ENCODE results near the gene FUZ.

The FUZ gene

DNA sequence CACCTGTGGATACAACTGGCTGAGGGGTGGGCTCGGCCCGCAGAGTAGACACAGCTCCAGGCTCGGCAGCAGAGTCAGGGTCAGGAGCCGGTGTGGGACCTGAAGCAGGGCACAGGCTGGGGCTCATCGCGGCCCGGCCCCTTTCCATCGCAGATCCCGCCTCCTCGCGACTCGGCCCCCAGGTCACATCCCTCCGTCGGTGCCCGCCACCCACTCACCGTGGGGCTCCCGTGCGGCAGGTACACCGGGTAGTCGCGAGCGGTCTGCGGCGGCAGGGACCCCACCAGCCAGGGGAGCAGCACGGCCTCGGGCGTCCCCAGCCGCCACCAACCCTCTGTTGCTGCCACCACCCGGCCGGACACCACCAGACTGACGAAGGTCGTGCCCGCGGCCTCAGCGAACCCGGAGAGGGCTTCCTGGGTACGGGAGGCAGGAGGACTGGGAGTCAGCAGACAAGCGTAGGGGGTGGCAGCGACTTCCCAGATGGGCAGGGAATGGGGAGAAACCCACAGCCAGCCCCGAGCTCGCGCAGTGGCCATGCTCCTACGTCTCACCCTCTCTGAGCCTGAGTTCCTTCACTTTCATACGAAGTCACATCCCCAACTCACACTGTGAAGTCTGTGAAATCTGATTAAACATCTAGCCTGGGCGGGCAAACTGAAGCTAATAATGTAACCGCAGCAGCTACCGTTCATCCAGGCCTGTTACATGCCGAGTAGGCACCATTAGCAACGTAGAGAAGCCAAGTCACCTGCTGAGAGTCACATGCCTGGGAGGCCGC lies 3.7 kb downstream of the FUZ start:
- Histone ChIP-seq H3K9ac (ENCODE audit: low read depth, low read length) (peak overlapping the region; percentile 75), H3K4me3 (ENCODE audit: low read length) (peak overlapping the region; percentile 81), H3K4me1 (ENCODE audit: control insufficient read depth, insufficient read depth, low read length) (peaks cover 23% of the 10 kb centered on the region), H3K4me2 (ENCODE audit: low read length) (peak overlapping the region; percentile 98), H3K36me3 (ENCODE audit: insufficient read depth, low read length) (peaks cover 34% of the 10 kb centered on the region), H3K9me3 (replicated peaks; ENCODE audit: low read length) (no peaks in the 10 kb centered on the region), H3K27me3 (ENCODE audit: control insufficient read depth, insufficient read depth, low read length) (no peaks in the 10 kb centered on the region)

- H3K4me3 ChIP-seq (ENCODE audit: low read length), result peak overlapping the region; percentile 81
- peaks cover 37% of the 10 kb centered on the region for H3K36me3 ChIP-seq (ENCODE audit: insufficient read depth, low read length)
- no peaks in the 10 kb centered on the region for H3K9me3 ChIP-seq (replicated peaks; ENCODE audit: low read length)
- peak overlapping the region; percentile 75 for H3K9ac ChIP-seq (ENCODE audit: low read depth, low read length)
- peak overlapping the region; percentile 98 for H3K4me2 ChIP-seq (ENCODE audit: low read length)
- H3K4me1 ChIP-seq (ENCODE audit: control insufficient read depth, insufficient read depth, low read length), result peaks cover 17% of the 10 kb centered on the region
- no peaks in the 10 kb centered on the region for H3K27me3 ChIP-seq (ENCODE audit: control insufficient read depth, insufficient read depth, low read length)
These were observed 4.4 kb downstream of the FUZ start for GRCh38 chr19:49808711-49809159.

DNA sequence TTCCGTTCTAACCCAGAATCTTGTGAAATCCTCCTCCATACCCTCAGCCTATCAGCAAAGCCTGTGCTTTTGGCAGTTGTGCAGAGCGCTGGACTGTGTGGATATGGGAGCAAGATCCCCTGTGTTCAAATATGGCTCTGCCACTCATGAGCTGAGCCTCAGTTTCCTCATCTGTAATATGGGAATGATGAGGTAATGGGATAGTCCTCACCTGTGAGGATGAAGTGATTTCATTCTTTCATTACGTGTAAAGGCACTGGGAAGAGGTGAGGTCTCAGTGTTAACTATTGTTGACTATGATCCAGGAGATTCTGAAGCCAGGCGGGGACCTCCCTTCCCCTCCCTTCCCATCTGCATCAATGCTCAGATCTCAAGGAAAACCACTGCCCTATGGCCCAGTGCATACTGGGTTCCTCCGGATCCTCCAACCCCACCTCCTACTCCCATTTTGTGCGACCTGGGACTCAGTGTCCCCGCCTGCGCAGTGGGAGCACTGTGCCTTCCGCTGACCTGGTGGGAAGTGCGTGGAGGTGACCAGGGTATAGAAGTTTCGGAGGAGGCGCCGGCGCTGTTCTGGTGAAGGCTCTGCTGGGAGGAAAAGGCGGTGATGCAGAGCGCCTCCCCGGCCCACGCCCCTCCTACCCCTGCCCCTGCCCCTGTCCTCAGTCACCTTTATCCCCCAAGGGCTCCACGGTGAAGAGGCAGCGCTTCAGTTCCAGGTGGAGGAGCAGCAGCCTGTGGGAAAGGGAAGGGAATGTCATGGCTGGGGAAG lies 5.0 kb downstream of the FUZ start:
- Histone ChIP-seq H3K4me3 (ENCODE audit: low read length) (peak overlapping the region; percentile 81), H3K36me3 (ENCODE audit: insufficient read depth, low read length) (peaks cover 44% of the 10 kb centered on the region), H3K4me2 (ENCODE audit: low read length) (peak overlapping the region; percentile 98), H3K27me3 (ENCODE audit: control insufficient read depth, insufficient read depth, low read length) (no peaks in the 10 kb centered on the region), H3K9me3 (replicated peaks; ENCODE audit: low read length) (no peaks in the 10 kb centered on the region), H3K9ac (ENCODE audit: low read depth, low read length) (no peak overlapping the region), H3K4me1 (ENCODE audit: control insufficient read depth, insufficient read depth, low read length) (peaks cover 17% of the 10 kb centered on the region)

DNA sequence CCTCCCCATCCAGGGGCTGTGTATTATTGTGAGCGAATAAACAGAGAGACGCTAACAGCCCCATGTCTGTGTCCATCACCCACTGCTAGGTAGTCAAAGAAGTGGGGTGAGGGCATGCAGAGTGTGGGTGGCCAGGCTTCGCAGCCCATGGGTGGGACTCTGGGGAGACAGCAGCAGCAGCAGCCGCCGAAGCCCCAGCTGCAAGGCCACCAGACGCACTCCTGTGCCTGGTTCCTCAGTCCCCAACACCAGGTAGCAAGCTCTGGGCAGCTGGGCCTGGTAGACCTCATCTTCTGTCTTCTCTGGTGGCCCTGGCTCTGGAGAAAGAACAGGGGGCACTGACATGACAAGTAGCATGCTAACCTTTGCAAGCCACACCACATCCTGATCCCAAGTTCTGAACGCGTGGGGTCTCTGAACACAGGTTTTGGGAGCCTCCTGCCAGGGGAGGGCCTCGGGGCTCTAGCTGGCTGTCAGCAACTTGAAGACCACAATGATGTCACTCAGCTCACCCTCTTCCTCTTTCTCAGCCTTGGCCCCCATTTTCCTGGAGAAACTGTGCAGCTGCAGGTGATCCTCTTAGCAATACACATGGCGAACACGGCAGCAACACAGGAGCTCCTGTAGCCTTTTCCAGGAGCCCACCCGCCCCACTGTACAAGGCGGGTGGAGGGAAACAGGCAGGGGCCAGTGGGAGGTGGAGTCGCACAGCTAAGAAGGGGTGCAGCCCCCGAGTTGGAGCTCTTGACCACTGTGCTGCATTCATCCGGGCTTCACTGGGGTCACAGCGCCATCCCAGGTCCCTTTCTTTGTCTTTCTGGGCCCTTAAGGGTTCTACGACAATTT lies 5.8 kb downstream of the FUZ start:
- H3K9me3 ChIP-seq (replicated peaks; ENCODE audit: low read length), result no peaks in the 10 kb centered on the region
- H3K36me3 ChIP-seq (ENCODE audit: insufficient read depth, low read length), result peaks cover 50% of the 10 kb centered on the region
- no peak overlapping the region for H3K4me2 ChIP-seq (ENCODE audit: low read length)
- peaks cover 11% of the 10 kb centered on the region for H3K4me1 ChIP-seq (ENCODE audit: control insufficient read depth, insufficient read depth, low read length)
- H3K9ac ChIP-seq (ENCODE audit: low read depth, low read length), result no peak overlapping the region
- no peaks in the 10 kb centered on the region for H3K27me3 ChIP-seq (ENCODE audit: control insufficient read depth, insufficient read depth, low read length)
- H3K4me3 ChIP-seq (ENCODE audit: low read length), result no peak overlapping the region

GRCh38 chr19:49806620-49806959 lies 6.5 kb downstream of the FUZ start:
- H3K9me3 ChIP-seq (replicated peaks; ENCODE audit: low read length), result no peaks in the 10 kb centered on the region
- H3K4me2 ChIP-seq (ENCODE audit: low read length), result no peak overlapping the region
- peaks cover 50% of the 10 kb centered on the region for H3K36me3 ChIP-seq (ENCODE audit: insufficient read depth, low read length)
- H3K4me3 ChIP-seq (ENCODE audit: low read length), result no peak overlapping the region
- H3K27me3 ChIP-seq (ENCODE audit: control insufficient read depth, insufficient read depth, low read length), result no peaks in the 10 kb centered on the region
- peaks cover 14% of the 10 kb centered on the region for H3K4me1 ChIP-seq (ENCODE audit: control insufficient read depth, insufficient read depth, low read length)
- H3K9ac ChIP-seq (ENCODE audit: low read depth, low read length), result no peak overlapping the region

DNA sequence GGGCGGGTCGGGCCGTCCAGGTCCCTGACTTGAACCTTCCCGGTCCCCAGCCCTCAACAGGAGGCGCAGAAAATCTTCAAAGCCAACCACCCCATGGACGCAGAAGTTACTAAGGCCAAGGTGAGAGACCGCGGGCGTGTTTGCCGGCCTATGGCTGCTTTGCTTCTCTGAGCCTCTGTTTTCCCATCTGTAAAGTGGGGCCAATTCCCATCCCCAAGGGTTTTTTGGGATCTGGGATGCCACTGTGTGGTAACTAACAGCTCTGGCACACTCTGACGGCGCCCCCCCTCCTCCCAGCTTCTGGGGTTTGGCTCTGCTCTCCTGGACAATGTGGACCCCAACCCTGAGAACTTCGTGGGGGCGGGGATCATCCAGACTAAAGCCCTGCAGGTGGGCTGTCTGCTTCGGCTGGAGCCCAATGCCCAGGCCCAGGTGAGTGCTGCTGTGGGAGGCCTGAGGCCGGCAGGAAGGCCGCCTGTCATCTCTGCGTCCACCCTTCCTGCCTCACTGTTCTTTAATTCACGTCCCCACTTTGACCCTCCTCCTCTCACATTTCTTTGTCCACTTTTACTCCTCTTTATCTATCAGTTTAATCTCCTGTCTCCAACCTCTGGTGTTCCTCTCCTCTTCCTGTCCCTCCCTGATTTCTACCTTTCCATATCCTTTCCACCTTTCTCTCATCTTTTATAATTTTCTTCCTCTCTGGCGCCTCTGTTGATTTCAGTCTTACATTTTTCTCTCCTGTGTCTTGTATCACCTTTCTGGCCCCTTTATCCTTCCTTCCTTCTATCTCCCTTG lies 7.1 kb downstream of the FUZ start:
- no peak overlapping the region for H3K9ac ChIP-seq (ENCODE audit: low read depth, low read length)
- H3K27me3 ChIP-seq (ENCODE audit: control insufficient read depth, insufficient read depth, low read length), result no peaks in the 10 kb centered on the region
- H3K36me3 ChIP-seq (ENCODE audit: insufficient read depth, low read length), result peaks cover 53% of the 10 kb centered on the region
- H3K4me3 ChIP-seq (ENCODE audit: low read length), result no peak overlapping the region
- H3K9me3 ChIP-seq (replicated peaks; ENCODE audit: low read length), result no peaks in the 10 kb centered on the region
- H3K4me1 ChIP-seq (ENCODE audit: control insufficient read depth, insufficient read depth, low read length), result peaks cover 14% of the 10 kb centered on the region
- no peak overlapping the region for H3K4me2 ChIP-seq (ENCODE audit: low read length)

DNA sequence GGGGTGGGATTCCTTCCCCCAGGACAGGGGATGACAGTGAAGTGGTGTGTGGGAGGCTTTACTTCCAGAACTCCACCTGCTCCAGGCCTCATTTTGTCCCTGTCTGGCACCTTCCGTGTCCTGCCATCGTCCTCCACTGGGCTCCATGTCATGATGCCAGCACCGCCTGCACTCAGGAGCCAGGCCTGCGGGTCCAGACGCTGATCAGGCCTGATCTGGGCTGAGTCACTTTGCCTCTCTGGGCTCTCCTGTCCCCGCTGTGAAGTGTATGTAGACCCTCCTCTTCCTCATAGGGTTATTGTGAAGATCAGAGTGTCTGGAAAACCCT lies 9.6 kb downstream of the FUZ start:
- Histone ChIP-seq H3K4me3 (ENCODE audit: low read length) (no peak overlapping the region), H3K9me3 (replicated peaks; ENCODE audit: low read length) (no peaks in the 10 kb centered on the region), H3K27me3 (ENCODE audit: control insufficient read depth, insufficient read depth, low read length) (no peaks in the 10 kb centered on the region), H3K9ac (ENCODE audit: low read depth, low read length) (no peak overlapping the region), H3K4me2 (ENCODE audit: low read length) (no peak overlapping the region), H3K36me3 (ENCODE audit: insufficient read depth, low read length) (peaks cover 76% of the 10 kb centered on the region), H3K4me1 (ENCODE audit: control insufficient read depth, insufficient read depth, low read length) (peaks cover 4% of the 10 kb centered on the region)

DNA sequence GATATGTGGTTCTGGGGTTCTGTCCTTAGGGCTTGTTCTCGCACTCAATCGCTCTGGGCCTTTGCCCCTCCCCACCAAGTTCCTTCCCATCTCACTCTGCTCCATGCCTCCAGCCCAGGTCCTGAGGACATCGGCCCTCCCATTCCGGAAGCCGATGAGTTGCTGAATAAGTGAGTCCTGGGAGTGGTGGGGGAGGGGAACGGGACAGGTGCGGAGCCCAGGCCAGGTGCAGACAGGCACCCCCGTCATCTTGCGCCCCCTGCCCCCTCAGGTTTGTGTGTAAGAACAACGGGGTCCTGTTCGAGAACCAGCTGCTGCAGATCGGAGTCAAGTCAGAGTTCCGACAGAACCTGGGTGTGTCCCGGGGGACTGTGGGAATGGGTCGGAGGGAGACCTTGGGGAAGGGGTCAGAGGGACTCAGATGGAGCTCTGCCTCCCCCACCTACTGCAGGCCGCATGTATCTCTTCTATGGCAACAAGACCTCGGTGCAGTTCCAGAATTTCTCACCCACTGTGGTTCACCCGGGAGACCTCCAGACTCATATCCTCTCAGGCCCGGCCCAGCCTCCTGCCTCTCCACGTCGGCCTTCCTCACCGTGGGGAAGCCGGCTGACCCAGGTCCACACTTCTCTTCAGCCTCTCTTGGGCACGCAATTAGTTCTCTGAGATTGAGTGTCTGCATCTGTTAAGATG lies 10.1 kb downstream of the FUZ start:
- peaks cover 3% of the 10 kb centered on the region for H3K4me1 ChIP-seq (ENCODE audit: control insufficient read depth, insufficient read depth, low read length)
- H3K9ac ChIP-seq (ENCODE audit: low read depth, low read length), result no peak overlapping the region
- no peak overlapping the region for H3K4me2 ChIP-seq (ENCODE audit: low read length)
- no peaks in the 10 kb centered on the region for H3K9me3 ChIP-seq (replicated peaks; ENCODE audit: low read length)
- no peak overlapping the region for H3K4me3 ChIP-seq (ENCODE audit: low read length)
- no peaks in the 10 kb centered on the region for H3K27me3 ChIP-seq (ENCODE audit: control insufficient read depth, insufficient read depth, low read length)
- peaks cover 78% of the 10 kb centered on the region for H3K36me3 ChIP-seq (ENCODE audit: insufficient read depth, low read length)

GRCh38 chr19:49801966-49802661 lies 11.0 kb downstream of the FUZ start:
- Histone ChIP-seq H3K4me2 (ENCODE audit: low read length) (peak overlapping the region; percentile 53), H3K4me3 (ENCODE audit: low read length) (no peak overlapping the region), H3K36me3 (ENCODE audit: insufficient read depth, low read length) (peaks cover 74% of the 10 kb centered on the region), H3K4me1 (ENCODE audit: control insufficient read depth, insufficient read depth, low read length) (peaks cover 3% of the 10 kb centered on the region), H3K9ac (ENCODE audit: low read depth, low read length) (no peak overlapping the region), H3K27me3 (ENCODE audit: control insufficient read depth, insufficient read depth, low read length) (no peaks in the 10 kb centered on the region), H3K9me3 (replicated peaks; ENCODE audit: low read length) (no peaks in the 10 kb centered on the region)

GRCh38 chr19:49801401-49801888 lies 11.6 kb downstream of the FUZ start:
- Histone ChIP-seq H3K4me1 (ENCODE audit: control insufficient read depth, insufficient read depth, low read length) (peaks cover 3% of the 10 kb centered on the region), H3K9ac (ENCODE audit: low read depth, low read length) (no peak overlapping the region), H3K9me3 (replicated peaks; ENCODE audit: low read length) (no peaks in the 10 kb centered on the region), H3K36me3 (ENCODE audit: insufficient read depth, low read length) (peaks cover 77% of the 10 kb centered on the region), H3K4me2 (ENCODE audit: low read length) (no peak overlapping the region), H3K4me3 (ENCODE audit: low read length) (no peak overlapping the region), H3K27me3 (ENCODE audit: control insufficient read depth, insufficient read depth, low read length) (no peaks in the 10 kb centered on the region)

Measured in skeletal muscle satellite cell (primary cell).